HG03196 (cell line): ENCODE measurements around the gene MLLT3.
"Not testable (repeated sequence)": the region's sequence is repeated elsewhere in the genome, so short reads cannot be mapped to it uniquely, and the experiment has no call there.

ENCODE experiments used
- ATAC-seq: cut with Tn5 transposase; IDR thresholded peaks from one replicate; pipeline ENCODE4 v1.9.1; 2021; ENCODE audit not compliant: unreplicated experiment

The MLLT3 gene

GRCh38 chr9:20599195-20599594 is 23.1 kb downstream of the MLLT3 start:
- ATAC-seq = no peak

GRCh38 chr9:20598367-20598766 is 23.9 kb downstream of the MLLT3 start:
- no peak for ATAC-seq

- ATAC-seq = no peak
These were observed 24.4 kb downstream of the MLLT3 start for GRCh38 chr9:20597862-20598261.

GRCh38 chr9:20594608-20595007 is 27.7 kb downstream of the MLLT3 start:
- no peak for ATAC-seq

GRCh38 chr9:20593537-20593936 is 28.8 kb downstream of the MLLT3 start:
- ATAC-seq = no peak

- no peak for ATAC-seq
These were observed 29.2 kb downstream of the MLLT3 start for GRCh38 chr9:20593105-20593504.

- ATAC-seq = no peak
These were observed 29.6 kb downstream of the MLLT3 start for GRCh38 chr9:20592673-20593072.

GRCh38 chr9:20591223-20591622 is 31.1 kb downstream of the MLLT3 start:
- ATAC-seq = no peak

GRCh38 chr9:20584968-20585643 is 37.2 kb downstream of the MLLT3 start:
- ATAC-seq = no peak

GRCh38 chr9:20583088-20583487 is 39.2 kb downstream of the MLLT3 start:
- not testable (repeated sequence) for ATAC-seq

- no peak for ATAC-seq
These were observed 40.1 kb downstream of the MLLT3 start for GRCh38 chr9:20582150-20582549.

- no peak for ATAC-seq
These were observed 41.6 kb downstream of the MLLT3 start for GRCh38 chr9:20580673-20581072.

GRCh38 chr9:20579524-20580314 is 42.6 kb downstream of the MLLT3 start:
- ATAC-seq = no peak

GRCh38 chr9:20573023-20573422 is 49.3 kb downstream of the MLLT3 start:
- ATAC-seq = no peak

- no peak for ATAC-seq
These were observed 51.5 kb downstream of the MLLT3 start for GRCh38 chr9:20570756-20571155.

GRCh38 chr9:20570087-20570486 is 52.2 kb downstream of the MLLT3 start:
- no peak for ATAC-seq

GRCh38 chr9:20569525-20569924 is 52.8 kb downstream of the MLLT3 start:
- no peak for ATAC-seq

- no peak for ATAC-seq
These were observed 53.9 kb downstream of the MLLT3 start for GRCh38 chr9:20568400-20568799.

GRCh38 chr9:20566401-20566800 is 55.9 kb downstream of the MLLT3 start:
- no peak for ATAC-seq

GRCh38 chr9:20564650-20565049 is 57.6 kb downstream of the MLLT3 start:
- no peak for ATAC-seq

GRCh38 chr9:20563917-20564316 is 58.4 kb downstream of the MLLT3 start:
- no peak for ATAC-seq

GRCh38 chr9:20562051-20562450 is 60.2 kb downstream of the MLLT3 start:
- ATAC-seq = no peak

GRCh38 chr9:20561531-20561930 is 60.8 kb downstream of the MLLT3 start:
- no peak for ATAC-seq
